AG10803 (cell line): ENCODE results near the gene MIPOL1.

ENCODE experiments used
- DNase-seq: peaks from one replicate; pipeline ENCODE4 v3.0.0; 2010; ENCODE audit warnings: low read depth
- H3K4me3 ChIP-seq: 2 replicates; pipeline ENCODE4 v1.5.1; 2011; ENCODE audit warnings: mild to moderate bottlenecking, low read length, control low read depth
- CTCF ChIP-seq: conservative IDR thresholded peaks from 2 replicates; pipeline ENCODE4 v1.5.1; 2011; ENCODE audit warnings: mild to moderate bottlenecking, low read length, control low read depth, inconsistent platforms

Gene MIPOL1

GRCh38 chr14:37472906-37473305 lies 275.2 kb downstream of the MIPOL1 start:
- TF ChIP-seq CTCF: no peak
- H3K4me3 ChIP-seq: no peak overlapping the region
- DNase-seq: no peak

- DNase-seq: no peak
- H3K4me3 ChIP-seq: no peak overlapping the region
- TF ChIP-seq CTCF: no peak
Measured at GRCh38 chr14:37474191-37474590, 276.5 kb downstream of the MIPOL1 start.

- no peak overlapping the region for H3K4me3 ChIP-seq
- TF ChIP-seq CTCF: no peak
- DNase-seq: peak; percentile 47
Measured at GRCh38 chr14:37480446-37481290, 282.9 kb downstream of the MIPOL1 start.

- TF ChIP-seq CTCF: no peak
- no peak overlapping the region for H3K4me3 ChIP-seq
- DNase-seq: no peak
Measured at GRCh38 chr14:37482428-37482827, 284.7 kb downstream of the MIPOL1 start.

GRCh38 chr14:37483672-37484071 lies 285.9 kb downstream of the MIPOL1 start:
- TF ChIP-seq CTCF: no peak
- no peak for DNase-seq
- H3K4me3 ChIP-seq: no peak overlapping the region

GRCh38 chr14:37490607-37491006 lies 292.9 kb downstream of the MIPOL1 start:
- no peak for TF ChIP-seq CTCF
- no peak overlapping the region for H3K4me3 ChIP-seq
- DNase-seq: no peak

- H3K4me3 ChIP-seq: no peak overlapping the region
- DNase-seq: no peak
- TF ChIP-seq CTCF: no peak
Measured at GRCh38 chr14:37491076-37491475, 293.3 kb downstream of the MIPOL1 start.
